SJCRH30 (cell line): ENCODE results near the gene MAP3K1. TPM values are rescaled to one million over a fixed set of nuclear protein-coding genes. Genes with fewer than 3 reads are reported as not detected.
"Not testable (repeated sequence)": the region's sequence is repeated elsewhere in the genome, so short reads cannot be mapped to it uniquely, and the experiment has no call there.

Experiments used
- DNase-seq, 2 experiments: peaks; one replicate each; pipeline ENCODE4 v3.0.0-alpha.2; 2015 to 2020
- H3K27ac ChIP-seq: fragments of 250-450 bp; sonication (Bioruptor Pico); 2 replicates; pipeline ENCODE4 v1.5.1; 2020; ENCODE audit warnings: mild to moderate bottlenecking, moderate library complexity
- H3K27me3 ChIP-seq: fragments of 250-450 bp; sonication (Bioruptor Pico); 2 replicates; pipeline ENCODE4 v1.5.1; 2020; ENCODE audit warnings: mild to moderate bottlenecking, moderate library complexity
- H3K36me3 ChIP-seq: fragments of 250-450 bp; sonication (Bioruptor Pico); 2 replicates; pipeline ENCODE4 v1.5.1; 2020; ENCODE audit warnings: mild to moderate bottlenecking, moderate library complexity
- H3K4me1 ChIP-seq: fragments of 250-450 bp; sonication (Bioruptor Pico); 2 replicates; pipeline ENCODE4 v1.5.1; 2020; ENCODE audit warnings: mild to moderate bottlenecking, moderate library complexity
- H3K4me3 ChIP-seq: fragments of 250-450 bp; sonication (Bioruptor Pico); 2 replicates; pipeline ENCODE4 v1.5.1; 2020; ENCODE audit warnings: mild to moderate bottlenecking, moderate library complexity
- H3K9me3 ChIP-seq: fragments of 250-450 bp; sonication (Bioruptor Pico); replicated peaks from 2 replicates; pipeline ENCODE4 v1.5.1; 2020; ENCODE audit warnings: mild to moderate bottlenecking, moderate library complexity
- total RNA-seq: library from RNA; depleted of rRNA; stranded (reverse); fragments of >200 nt; shearing (Covaris generic); gene quantifications from 2 replicates; pipeline ENCODE4 v1.2.3, GENCODE V29; 2014

MAP3K1 gene
- total RNA-seq, 1 experiment from 2014 or later: 11.3 TPM

- Histone ChIP-seq H3K27me3 (no peaks in the 10 kb centered on the region; the same call in none of the 2 replicates), H3K27ac (no peak overlapping the region), H3K9me3 (no peaks in the 10 kb centered on the region), H3K4me1 (no peaks in the 10 kb centered on the region), H3K36me3 (no peaks in the 10 kb centered on the region), H3K4me3 (no peak overlapping the region)
- no peak for DNase-seq
Measured at GRCh38 chr5:56807679-56808078, 7.7 kb upstream of the MAP3K1 start.

GRCh38 chr5:56808211-56808610 lies 7.1 kb upstream of the MAP3K1 start:
- Histone ChIP-seq H3K4me3 (no peak overlapping the region), H3K27me3 (no peaks in the 10 kb centered on the region; the same call in 1 of the 2 replicates), H3K27ac (no peak overlapping the region), H3K9me3 (no peaks in the 10 kb centered on the region), H3K36me3 (no peaks in the 10 kb centered on the region), H3K4me1 (no peaks in the 10 kb centered on the region)
- no peak for DNase-seq

GRCh38 chr5:56810826-56811225 lies 4.5 kb upstream of the MAP3K1 start:
- no peaks in the 10 kb centered on the region for H3K4me1 ChIP-seq
- no peaks in the 10 kb centered on the region; the same call in 1 of the 2 replicates for H3K27me3 ChIP-seq
- H3K27ac ChIP-seq: no peak overlapping the region
- no peaks in the 10 kb centered on the region for H3K9me3 ChIP-seq
- no peak for DNase-seq
- H3K4me3 ChIP-seq: no peak overlapping the region
- no peaks in the 10 kb centered on the region for H3K36me3 ChIP-seq

- Histone ChIP-seq H3K27me3 (no peaks in the 10 kb centered on the region), H3K4me3 (no peak overlapping the region), H3K4me1 (no peaks in the 10 kb centered on the region), H3K36me3 (no peaks in the 10 kb centered on the region), H3K9me3 (no peaks in the 10 kb centered on the region), H3K27ac (no peak overlapping the region)
- no peak for DNase-seq
Measured at GRCh38 chr5:56812110-56812509, 3.2 kb upstream of the MAP3K1 start.

- Histone ChIP-seq H3K27me3 (no peaks in the 10 kb centered on the region), H3K4me3 (no peak overlapping the region), H3K4me1 (no peaks in the 10 kb centered on the region), H3K9me3 (no peaks in the 10 kb centered on the region), H3K27ac (no peak overlapping the region), H3K36me3 (no peaks in the 10 kb centered on the region)
- DNase-seq: no peak
Measured at GRCh38 chr5:56813302-56813701, 2.0 kb upstream of the MAP3K1 start.

GRCh38 chr5:56814361-56814962 lies 887 bp upstream of the MAP3K1 start:
- H3K4me3 ChIP-seq: peak overlapping the region; percentile 77
- no peaks in the 10 kb centered on the region for H3K27me3 ChIP-seq
- no peak for DNase-seq
- no peaks in the 10 kb centered on the region for H3K36me3 ChIP-seq
- H3K27ac ChIP-seq: no peak overlapping the region
- no peaks in the 10 kb centered on the region for H3K9me3 ChIP-seq
- no peaks in the 10 kb centered on the region for H3K4me1 ChIP-seq

GRCh38 chr5:56815658-56816545 lies 553 bp downstream of the MAP3K1 start:
- Histone ChIP-seq H3K27me3 (no peaks in the 10 kb centered on the region), H3K4me3 (peak overlapping the region; percentile 77), H3K4me1 (no peaks in the 10 kb centered on the region), H3K36me3 (no peaks in the 10 kb centered on the region), H3K27ac (peak overlapping the region; percentile 12; the same call in 1 of the 2 replicates), H3K9me3 (no peaks in the 10 kb centered on the region)
- DNase-seq: peak; percentile 48 to 61

- peak overlapping the region; percentile 12; the same call in 1 of the 2 replicates for H3K27ac ChIP-seq
Measured at GRCh38 chr5:56816546-56817081, 1.3 kb downstream of the MAP3K1 start.

GRCh38 chr5:56817263-56818014 lies 2.1 kb downstream of the MAP3K1 start:
- Histone ChIP-seq H3K4me3 (peak overlapping the region; percentile 77), H3K27ac (no peak overlapping the region), H3K36me3 (no peaks in the 10 kb centered on the region), H3K9me3 (no peaks in the 10 kb centered on the region), H3K27me3 (no peaks in the 10 kb centered on the region), H3K4me1 (no peaks in the 10 kb centered on the region)
- no peak for DNase-seq

More at GRCh38 chr5:56816546-56817081, 1.3 kb downstream of the MAP3K1 start:
- Histone ChIP-seq H3K36me3 (no peaks in the 10 kb centered on the region), H3K4me1 (no peaks in the 10 kb centered on the region), H3K9me3 (no peaks in the 10 kb centered on the region), H3K4me3 (peak overlapping the region; percentile 77), H3K27me3 (no peaks in the 10 kb centered on the region)
- DNase-seq: peak; percentile 53 to 70

- no peaks in the 10 kb centered on the region for H3K4me1 ChIP-seq
- no peaks in the 10 kb centered on the region for H3K27me3 ChIP-seq
- peak in 1 of 2 experiments; percentile 5 for DNase-seq
- no peak overlapping the region for H3K27ac ChIP-seq
- H3K9me3 ChIP-seq: no peaks in the 10 kb centered on the region
- H3K4me3 ChIP-seq: no peak overlapping the region
- no peaks in the 10 kb centered on the region for H3K36me3 ChIP-seq
Measured at GRCh38 chr5:56818450-56819037, 3.2 kb downstream of the MAP3K1 start.

GRCh38 chr5:56819060-56819881 lies 3.9 kb downstream of the MAP3K1 start:
- H3K27ac ChIP-seq: no peak overlapping the region
- no peak overlapping the region for H3K4me3 ChIP-seq
- H3K4me1 ChIP-seq: no peaks in the 10 kb centered on the region
- H3K27me3 ChIP-seq: no peaks in the 10 kb centered on the region
- H3K9me3 ChIP-seq: no peaks in the 10 kb centered on the region
- no peaks in the 10 kb centered on the region for H3K36me3 ChIP-seq
- DNase-seq: no peak

- H3K4me1 ChIP-seq, H3K27ac ChIP-seq, H3K4me3 ChIP-seq, H3K27me3 ChIP-seq, DNase-seq, H3K36me3 ChIP-seq, H3K9me3 ChIP-seq: not testable (repeated sequence)
Measured at GRCh38 chr5:56821868-56822267, 6.5 kb downstream of the MAP3K1 start.

GRCh38 chr5:56822981-56823380 lies 7.6 kb downstream of the MAP3K1 start:
- H3K4me3 ChIP-seq: no peak overlapping the region
- no peak for DNase-seq
- no peaks in the 10 kb centered on the region for H3K4me1 ChIP-seq
- H3K27me3 ChIP-seq: no peaks in the 10 kb centered on the region
- no peaks in the 10 kb centered on the region for H3K36me3 ChIP-seq
- no peaks in the 10 kb centered on the region for H3K9me3 ChIP-seq
- H3K27ac ChIP-seq: no peak overlapping the region

GRCh38 chr5:56824019-56824418 lies 8.7 kb downstream of the MAP3K1 start:
- Histone ChIP-seq H3K27me3 (no peaks in the 10 kb centered on the region), H3K4me3 (no peak overlapping the region), H3K27ac (no peak overlapping the region), H3K36me3 (no peaks in the 10 kb centered on the region), H3K9me3 (no peaks in the 10 kb centered on the region), H3K4me1 (no peaks in the 10 kb centered on the region)
- no peak for DNase-seq
